HG03139 (cell line): ENCODE data around the gene CTNNA2.
"Not testable (repeated sequence)": the region's sequence is repeated elsewhere in the genome, so short reads cannot be mapped to it uniquely, and the experiment has no call there.

Source experiments
- ATAC-seq: cut with Tn5 transposase; IDR thresholded peaks from one replicate; pipeline ENCODE4 v1.9.1; 2021; ENCODE audit not compliant: unreplicated experiment

CTNNA2 gene

GRCh38 chr2:80019571-80020460 is 507.0 kb downstream of the CTNNA2 start:
- no peak for ATAC-seq

- no peak for ATAC-seq
These were observed 509.2 kb downstream of the CTNNA2 start for GRCh38 chr2:80022018-80022417.

DNA sequence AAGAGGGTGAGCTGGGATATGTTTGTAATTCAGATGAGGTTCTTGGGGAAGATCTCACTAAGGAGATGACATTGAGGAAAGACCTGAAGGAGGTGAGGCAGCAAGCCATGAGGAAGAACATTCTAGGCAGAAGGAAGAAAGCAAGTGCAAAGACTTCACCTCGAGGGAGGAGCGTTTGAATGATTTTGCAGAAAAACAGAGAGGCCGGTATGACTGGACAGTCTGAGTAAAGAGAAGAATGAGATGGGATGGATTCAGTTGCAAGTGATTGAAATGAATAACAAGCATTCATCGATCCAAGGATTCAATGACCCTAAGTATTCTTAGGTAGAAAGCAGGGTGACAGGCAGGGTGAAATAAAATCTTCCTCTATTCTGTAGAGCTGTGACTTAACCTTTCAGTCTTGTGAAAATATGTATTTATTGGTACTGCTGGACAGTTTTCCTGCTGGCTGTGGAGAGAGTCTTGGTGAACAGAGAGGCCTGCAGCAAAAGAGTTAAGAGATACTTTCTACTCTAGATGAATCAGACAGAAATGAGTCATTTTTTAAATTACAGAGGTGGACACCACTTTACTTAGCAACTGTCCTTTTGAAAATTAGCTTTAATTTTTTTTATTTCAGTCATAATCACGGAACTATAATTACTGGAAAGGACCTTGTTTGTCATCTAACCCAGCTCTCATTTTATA is 513.3 kb downstream of the CTNNA2 start:
- no peak for ATAC-seq

DNA sequence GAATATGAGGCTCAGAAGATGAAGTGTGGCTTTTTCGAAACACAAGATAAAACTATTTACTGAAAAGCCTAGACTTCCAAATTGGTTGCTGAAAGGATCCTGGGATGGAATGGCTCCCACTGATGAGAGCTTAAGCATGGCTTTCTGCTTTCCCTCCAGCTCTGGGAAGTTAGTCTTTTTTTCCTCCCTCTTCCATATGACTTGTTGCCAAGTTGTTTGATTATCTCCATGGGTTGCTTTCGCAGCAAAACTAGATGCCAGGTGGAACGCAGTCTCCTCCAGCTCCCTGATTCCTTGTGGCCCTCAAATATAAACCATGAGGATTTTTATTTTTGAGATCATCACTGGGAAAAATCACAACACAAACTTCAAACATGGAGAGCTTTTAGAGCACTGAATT is 515.2 kb downstream of the CTNNA2 start:
- no peak for ATAC-seq

DNA sequence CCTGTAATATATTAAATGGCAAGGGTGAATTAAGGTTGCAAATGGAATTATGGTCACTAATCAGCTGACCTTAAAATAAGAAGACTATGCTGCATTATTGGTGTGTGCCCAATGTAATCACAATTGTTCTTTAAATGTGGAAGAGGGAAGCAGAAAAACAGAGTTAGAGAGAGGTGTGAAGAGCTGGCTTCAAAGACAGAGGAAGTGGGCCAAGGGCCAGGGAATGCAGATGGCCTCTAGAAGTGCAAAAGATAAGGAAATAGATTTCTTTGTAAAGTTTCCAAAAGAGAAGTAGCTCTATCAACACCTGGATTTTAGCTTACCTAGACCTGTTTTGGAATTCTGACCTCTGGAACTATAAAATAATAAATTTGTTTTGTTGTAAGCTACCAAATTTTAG is 515.7 kb downstream of the CTNNA2 start:
- ATAC-seq: no peak

- no peak for ATAC-seq
These were observed 517.3 kb downstream of the CTNNA2 start for GRCh38 chr2:80030135-80030534.

DNA sequence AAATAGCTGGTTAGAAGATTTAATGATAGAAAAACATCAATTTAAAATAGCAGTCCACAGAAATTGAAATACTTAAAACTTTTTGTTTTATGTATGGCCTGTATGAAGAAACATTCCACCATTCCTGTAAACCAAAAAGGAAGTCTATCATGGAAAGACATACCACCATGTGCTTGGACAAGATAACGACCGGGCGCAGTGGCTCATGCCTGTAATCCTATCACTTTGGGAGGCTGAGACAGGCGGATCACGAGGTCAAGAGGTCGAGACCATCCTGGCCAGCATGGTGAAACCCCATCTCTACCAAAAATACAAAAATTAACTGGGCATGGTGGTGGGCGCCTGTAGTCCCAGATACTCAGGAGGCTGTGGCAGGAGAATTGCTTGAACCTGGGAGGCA is 519.8 kb downstream of the CTNNA2 start:
- not testable (repeated sequence) for ATAC-seq

DNA sequence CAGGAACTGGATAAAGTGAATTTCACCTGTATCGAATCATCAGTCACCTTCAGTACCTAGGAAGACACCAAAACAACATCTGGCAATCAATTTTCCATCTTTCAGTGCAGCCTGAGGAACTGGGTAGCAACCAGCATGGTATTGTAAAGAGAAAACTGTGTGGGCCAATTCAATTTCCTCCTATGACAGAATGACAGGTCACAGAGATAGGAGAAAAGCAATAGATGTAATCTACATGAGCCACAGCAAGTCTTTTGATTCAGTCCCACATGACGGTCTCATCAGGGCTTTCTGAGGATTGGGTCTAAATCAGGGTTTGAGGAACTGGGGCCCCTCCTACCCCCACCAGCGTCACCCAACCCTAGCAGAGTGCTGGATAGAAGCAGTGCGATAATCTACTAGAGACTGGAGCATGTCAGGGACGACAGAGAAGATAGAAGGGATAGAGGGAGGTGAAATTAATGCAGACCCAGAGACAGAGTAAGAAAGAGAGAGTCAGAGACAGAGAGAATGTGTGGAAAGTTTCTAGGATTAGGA is 523.0 kb downstream of the CTNNA2 start:
- no peak for ATAC-seq

DNA sequence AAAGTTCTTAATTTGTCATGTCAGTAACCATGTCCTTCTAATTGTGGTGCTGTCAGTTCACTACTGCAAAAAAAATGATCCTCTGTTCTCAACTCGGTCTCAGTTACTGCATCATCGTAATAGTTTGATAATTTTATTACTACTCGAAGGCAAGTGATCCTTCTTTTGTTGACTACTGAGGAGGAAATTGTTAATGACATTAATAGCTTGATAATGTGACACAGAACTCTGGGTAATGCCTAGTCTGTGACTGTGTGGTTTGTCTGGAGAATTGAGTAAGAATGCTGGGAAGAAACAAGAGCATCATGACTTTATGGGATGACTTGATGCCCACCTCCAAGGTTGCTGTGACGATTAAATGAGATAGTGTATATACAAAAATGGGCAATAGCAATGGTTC is 524.5 kb downstream of the CTNNA2 start:
- no peak for ATAC-seq

DNA sequence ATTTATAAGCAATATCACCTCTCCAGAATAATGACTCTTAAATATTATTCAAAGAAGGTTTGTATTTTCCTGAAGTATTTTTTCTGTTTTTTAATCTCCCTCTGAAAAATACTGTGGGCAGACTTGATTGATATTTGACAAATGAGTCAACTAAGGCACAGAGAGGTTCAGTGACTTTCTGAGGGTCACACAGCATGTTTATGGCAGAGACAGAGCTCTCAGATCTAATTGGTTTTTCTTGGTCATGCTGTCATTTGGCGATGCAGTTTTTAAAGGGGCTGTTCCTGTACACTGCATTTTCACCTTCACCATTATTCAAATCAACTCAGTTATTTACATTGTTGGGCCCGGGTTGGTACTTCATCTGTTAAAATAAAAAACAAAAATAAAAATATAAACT is 527.4 kb downstream of the CTNNA2 start:
- ATAC-seq: no peak

- ATAC-seq: no peak
These were observed 529.8 kb downstream of the CTNNA2 start for GRCh38 chr2:80042635-80043034.

DNA sequence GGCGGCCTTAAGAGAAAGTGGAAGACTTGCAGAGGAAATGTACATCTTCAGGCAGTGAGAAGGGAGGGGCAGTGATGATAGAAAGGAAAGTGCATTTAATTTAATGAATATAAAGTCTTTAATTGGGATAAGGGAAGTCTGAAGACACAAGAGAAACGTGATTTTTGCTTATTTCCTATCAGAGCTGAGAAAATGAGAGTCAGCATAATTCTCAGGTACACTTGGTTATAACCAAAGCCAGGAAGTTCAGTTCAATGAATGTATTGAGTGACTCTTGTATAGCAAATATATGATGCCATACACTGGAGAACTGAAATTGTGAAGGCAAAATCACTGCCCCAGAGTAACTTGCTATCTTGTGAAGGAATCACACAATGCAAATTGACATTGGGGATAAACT is 535.4 kb downstream of the CTNNA2 start:
- ATAC-seq: no peak

- ATAC-seq: no peak
These were observed 537.4 kb downstream of the CTNNA2 start for GRCh38 chr2:80050246-80050645.

GRCh38 chr2:80053522-80054345 is 540.9 kb downstream of the CTNNA2 start:
- no peak for ATAC-seq

DNA sequence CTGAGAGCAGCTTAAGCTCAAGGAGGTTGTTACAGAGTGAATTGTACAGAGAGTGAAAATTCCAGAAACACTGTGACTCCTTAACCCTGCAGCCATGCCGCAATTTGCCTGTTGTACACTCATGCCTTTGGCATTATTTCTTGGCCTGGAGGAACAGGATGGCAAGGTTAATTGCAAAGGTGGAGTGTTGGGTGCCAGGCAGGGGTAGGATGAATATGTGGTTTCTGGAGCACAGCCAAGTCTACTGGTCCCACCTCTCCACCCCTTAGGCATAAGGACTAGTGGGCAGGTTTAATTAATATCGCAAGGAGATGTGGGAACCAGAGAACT is 541.5 kb downstream of the CTNNA2 start:
- ATAC-seq: no peak

- no peak for ATAC-seq
These were observed 545.1 kb downstream of the CTNNA2 start for GRCh38 chr2:80057956-80058355.

DNA sequence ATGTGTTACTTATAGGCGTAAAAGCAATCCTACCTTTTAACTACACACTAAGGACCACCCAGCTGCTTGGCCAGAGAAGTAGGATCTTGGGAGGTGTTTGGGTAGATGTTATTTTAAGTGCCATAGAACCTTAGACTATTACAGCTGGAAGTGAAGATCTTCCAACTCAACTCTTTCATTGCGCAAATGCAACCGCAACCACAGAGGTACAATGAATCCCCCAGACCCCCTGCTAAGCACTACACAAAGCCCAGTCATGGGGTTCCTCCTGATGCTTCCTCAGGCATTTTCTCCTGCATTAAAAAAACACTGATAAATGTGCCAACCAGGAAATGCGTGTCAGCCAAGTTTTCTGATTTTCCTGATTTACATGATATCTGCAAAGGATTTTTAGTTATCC is 545.7 kb downstream of the CTNNA2 start:
- ATAC-seq: no peak

DNA sequence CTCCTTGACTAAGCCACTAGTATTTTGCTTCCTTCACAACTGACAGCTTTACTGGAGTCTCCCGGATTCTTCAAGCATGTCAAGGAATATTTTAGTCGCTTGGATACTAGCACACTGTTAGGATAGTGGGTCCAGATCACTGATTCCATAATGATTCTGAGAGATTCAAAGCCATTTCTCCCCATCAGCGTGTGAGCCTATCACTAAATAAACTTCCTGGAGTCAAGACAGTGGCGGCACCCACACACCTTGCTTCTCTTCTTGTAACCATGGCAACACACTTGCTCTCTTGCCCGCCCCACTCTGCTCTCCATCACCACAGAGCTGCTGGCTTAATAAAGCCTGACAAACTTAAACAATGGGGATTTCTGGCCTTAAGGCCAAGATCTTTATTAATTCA is 546.6 kb downstream of the CTNNA2 start:
- no peak for ATAC-seq

GRCh38 chr2:80061881-80062280 is 549.0 kb downstream of the CTNNA2 start:
- no peak for ATAC-seq

GRCh38 chr2:80062298-80062697 is 549.4 kb downstream of the CTNNA2 start:
- no peak for ATAC-seq

GRCh38 chr2:80068038-80068731 is 555.3 kb downstream of the CTNNA2 start:
- no peak for ATAC-seq
